SIG-M5 treated with dmso at 0.1 percent for 504 hours (cell line): ENCODE results near the gene SP4.
"Not testable (repeated sequence)": the region's sequence is repeated elsewhere in the genome, so short reads cannot be mapped to it uniquely, and the experiment has no call there.

Source experiments
- DNase-seq: peaks from one replicate; lab custom pipeline; 2025; ENCODE audit not compliant: unreplicated experiment; lab: John Stamatoyannopoulos, UW

SP4 gene

DNA sequence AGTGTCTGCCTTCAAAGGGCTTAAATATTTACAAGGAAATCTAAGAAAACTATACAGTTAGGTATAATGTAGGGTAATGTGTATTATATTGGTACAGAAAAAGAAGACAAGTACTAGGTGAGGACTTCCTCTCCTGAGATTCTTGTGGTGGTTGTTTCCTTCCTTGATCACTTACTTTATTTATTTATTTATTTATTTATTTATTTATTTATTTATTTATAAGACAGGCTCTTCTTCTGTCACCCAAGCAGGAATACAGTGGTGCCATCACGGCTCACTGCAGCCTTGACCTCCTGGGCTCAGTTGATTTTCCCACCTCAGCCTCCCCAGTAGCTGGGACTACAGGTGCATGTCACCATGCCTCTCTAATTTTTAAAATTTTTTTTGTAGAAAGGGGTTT lies 96.8 kb downstream of the SP4 start:
- no peak for DNase-seq

DNA sequence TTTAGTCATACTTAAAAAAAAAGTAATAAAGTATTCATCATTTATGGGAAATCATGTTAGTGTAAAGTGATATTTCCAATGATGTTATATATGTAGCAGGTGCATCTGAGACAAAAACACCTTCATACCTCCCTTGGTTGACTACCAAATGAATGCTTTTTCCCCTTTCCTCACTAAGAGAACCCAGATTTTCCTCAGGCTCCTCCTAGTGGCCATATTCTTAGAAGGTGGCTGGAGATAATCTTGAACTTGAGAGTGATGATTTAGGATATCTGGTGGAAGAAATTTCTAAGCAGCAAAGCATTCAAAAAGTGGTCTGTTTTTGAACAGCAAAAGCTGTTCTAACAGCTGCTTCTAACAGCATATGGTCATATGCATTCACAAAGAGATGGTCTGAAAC lies 98.1 kb downstream of the SP4 start:
- no peak for DNase-seq

DNA sequence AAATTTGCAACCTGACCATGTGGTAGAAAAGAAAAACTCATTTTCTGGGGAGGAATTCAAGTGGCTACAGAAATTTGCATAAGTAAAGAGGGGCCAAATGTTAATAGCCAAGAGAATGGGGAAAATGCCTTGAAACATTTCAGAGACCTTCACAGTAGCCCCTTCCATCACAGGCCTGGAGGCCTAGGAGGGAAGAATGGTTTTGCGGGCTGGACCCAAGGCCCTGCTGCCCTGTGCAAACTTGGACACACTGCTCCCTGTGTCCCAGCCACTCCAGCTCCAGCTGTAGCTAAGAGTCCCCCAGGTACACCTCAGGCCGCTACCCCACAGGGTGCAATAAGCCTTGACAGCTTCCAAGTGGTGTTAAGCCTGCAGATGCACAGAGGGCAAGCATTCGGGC lies 98.6 kb downstream of the SP4 start:
- DNase-seq: no peak

- DNase-seq: not testable (repeated sequence)
These were observed 104.6 kb downstream of the SP4 start for GRCh38 chr7:21532485-21532884.

DNA sequence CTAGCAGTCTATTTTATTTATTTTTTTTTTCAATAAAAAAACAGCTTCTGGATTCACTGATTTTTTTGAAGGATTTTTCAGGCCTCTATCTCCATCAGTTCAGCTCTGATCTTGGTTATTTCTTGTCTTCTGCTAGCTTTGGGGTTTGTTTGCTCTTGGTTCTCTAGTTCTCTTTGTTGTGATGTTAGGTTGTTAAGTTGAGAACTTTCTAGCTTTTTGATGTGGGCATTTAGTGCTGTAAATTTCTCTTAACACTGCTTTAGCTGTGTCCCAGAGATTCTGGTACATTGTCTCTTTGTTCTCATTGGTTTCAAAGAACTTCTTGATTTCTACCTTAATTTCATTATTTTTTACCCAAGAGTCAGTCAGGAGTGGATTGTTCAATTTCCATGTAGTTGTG lies 105.8 kb downstream of the SP4 start:
- not testable (repeated sequence) for DNase-seq

GRCh38 chr7:21536445-21537118 lies 108.7 kb downstream of the SP4 start:
- not testable (repeated sequence) for DNase-seq

DNA sequence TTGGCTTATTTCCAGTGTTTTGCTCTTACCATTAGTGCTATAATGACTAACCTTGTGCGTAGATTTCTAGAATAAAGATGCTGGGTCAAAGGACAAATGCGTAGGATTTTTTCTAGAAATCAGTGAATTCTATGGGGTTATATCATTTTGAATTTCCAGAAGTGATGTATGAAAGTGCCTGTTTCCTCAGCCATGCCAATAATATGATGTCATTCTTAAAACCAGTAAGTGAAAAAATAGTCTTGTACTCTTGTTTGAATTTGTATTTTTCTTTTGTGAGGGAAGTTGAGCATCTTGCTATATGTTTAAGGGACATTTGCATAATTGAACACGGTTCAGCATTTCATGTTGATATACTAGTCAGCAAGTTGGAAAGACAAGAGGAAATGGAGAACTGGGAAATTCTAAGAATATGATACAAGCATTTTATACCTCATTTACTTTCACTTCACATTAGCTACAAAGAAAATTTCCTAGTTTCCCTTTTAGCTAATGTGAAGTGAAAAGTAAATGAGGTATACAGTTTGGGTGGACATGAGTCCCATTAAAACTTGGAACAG lies 111.1 kb downstream of the SP4 start:
- no peak for DNase-seq

GRCh38 chr7:21542891-21543527 lies 115.1 kb downstream of the SP4 start, which contains the start of gene DNAH11:
TSS of gene DNAH11 (plus strand) at chr7:21543039. CDS start at chr7:21543246, 207 bp downstream.
- no peak for DNase-seq

DNA sequence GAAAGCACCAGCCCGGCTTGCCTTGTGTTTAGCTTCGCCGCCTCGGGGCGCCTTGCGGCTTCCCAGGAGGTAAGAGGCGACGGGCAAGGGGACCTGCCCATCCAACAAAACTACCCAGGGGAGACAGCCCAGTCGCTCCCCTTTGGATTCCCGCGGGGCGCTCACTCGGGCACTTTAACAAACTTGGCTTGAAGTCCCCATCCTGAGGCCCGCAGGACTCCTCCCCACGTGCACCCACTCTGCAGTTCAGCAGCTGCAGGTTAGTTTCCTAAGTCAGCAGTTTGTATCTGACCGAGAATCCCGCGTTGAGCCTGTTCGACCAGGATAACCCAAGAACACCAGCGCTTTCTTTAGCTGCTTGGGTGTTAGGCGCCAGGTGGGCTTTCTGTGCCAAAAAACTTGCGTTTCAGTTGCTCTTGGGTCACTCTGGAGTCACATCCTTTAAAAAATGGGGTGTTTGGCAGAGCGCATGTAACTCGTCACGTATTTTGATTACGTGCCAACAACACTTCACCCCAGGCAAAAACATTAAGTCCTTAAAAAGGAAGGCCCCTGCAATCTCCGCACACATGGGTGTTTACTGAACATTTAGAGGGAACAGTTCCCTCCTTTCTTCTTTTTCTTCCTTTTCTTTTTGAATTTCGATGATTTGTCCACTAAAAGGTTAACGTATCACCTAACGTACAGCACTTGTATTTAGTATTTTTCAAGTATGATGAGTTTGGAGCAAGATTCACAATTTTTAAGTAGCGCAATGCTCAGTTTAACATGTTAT lies 115.8 kb downstream of the SP4 start:
- no peak for DNase-seq

- no peak for DNase-seq
These were observed 116.4 kb downstream of the SP4 start for GRCh38 chr7:21544303-21544656.

- DNase-seq: no peak
These were observed 116.8 kb downstream of the SP4 start for GRCh38 chr7:21544715-21545114.

DNA sequence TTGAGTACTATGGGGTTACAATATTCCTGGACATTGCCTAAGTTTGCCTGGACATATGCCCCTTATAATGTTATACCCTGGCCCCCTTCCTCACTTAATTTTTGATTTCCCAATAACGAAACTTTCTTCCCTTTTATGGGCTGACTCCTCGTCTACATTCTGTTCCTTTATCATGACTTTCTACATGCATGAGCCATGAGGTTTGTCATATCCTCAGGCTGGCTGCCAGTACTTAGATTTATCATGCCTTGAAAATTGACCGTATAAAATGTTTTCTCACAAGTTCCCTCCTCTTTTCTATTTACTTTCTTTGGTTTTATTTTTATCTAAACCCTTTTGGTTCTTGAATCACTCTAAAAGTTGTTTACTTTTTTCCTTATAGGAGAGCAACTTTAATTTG lies 119.6 kb downstream of the SP4 start:
- peak; percentile 9 for DNase-seq

DNA sequence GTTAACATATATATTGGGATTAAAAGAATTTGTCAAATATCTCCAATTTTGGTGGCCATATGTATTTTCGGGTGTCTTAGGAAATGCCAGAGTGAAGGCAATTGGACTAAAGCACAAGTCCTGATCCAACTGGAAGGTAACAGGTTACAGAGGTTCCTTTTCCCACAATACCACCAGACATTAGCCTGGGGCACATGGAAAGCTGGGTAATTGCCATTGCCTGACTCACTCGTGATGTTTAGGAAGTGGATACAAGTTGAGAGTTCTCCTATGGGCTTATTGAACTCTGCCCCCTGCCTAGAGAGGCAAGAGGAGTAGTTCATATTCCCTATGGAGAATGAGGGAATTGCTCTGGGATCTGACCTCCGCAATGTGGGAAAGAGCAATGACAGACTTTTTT lies 120.6 kb downstream of the SP4 start:
- DNase-seq: no peak

DNA sequence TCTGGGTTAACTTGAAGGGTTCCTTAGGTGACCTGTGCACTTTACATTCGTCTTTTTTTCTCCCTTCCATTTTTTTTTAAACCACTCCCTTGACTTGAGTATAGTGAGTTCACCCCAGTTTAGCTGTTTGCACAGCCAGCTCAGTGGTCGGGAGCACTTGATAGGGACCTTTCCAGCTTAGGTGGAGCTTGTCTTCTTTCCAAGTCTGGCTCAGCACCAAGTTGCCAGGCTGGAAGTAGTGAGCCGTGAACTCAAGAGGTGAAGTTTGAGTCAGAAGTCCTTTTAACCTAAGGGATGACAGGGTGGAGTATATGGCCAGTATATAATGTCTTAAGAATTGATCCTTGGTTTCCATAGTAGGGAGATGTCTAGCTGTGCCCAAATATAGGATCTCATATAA lies 122.2 kb downstream of the SP4 start:
- no peak for DNase-seq

DNA sequence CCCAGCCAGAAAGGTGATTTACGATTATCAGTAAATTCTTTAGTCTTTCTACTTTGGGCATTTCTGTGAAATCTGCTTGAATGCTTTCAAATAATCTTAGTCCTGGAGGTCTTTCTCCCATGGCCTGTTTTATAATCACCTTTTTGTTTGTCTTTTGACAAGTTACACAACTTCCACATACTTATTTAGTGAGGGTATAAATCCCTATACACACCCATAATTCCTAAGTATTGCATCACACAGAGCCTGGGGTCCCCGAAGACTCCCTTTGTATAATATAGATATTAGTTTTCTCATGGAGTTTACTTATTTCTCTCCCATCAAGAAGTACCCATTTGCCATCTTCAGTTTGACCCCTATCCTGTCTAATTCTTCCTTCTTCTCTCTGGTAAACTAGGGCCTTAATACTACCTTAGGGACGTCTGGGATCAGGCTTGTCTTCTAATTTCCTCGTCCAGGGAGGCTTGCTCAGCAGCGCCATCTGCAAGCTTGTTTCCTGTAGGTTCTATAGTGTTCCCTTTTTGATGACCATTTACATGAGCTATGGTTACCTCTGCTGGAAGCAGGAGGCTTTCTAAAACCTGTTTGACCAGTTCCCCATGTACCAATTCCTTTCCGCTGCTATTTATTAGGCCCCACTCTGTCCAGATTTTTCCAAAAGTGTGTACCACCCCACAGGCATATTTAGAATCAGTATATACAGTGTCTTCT lies 123.1 kb downstream of the SP4 start:
- peak; percentile 46 for DNase-seq

- no peak for DNase-seq
These were observed 134.5 kb downstream of the SP4 start for GRCh38 chr7:21562385-21562784.
